Measurements from ENCODE around the gene TSHZ2.
"Not testable (repeated sequence)": the region's sequence is repeated elsewhere in the genome, so short reads cannot be mapped to it uniquely, and the experiment has no call there.

TSHZ2 gene

DNA sequence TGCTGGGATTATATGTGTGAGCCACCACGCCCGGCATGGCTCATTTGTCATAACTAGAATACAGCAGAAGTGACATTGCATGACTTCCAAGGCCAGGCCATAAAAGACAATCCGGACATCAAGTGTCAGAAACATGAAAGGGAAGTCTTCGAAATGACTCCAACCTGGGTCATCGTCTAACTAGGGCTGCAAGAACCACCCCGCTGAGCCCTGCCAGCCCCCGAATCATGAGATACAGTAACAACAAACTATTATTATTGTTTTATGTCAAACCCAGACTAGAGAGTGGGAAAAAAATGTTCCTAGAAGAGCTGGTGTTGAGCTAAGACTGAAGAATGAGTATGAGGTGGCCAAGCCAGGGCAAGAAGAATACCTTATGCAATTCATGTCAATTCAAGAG is 561.9 kb downstream of the TSHZ2 start:
- no peak for TF ChIP-seq CTCF (IDR thresholded peaks at IDR 0.05; ENCODE audit: insufficient read depth, missing control alignments)

DNA sequence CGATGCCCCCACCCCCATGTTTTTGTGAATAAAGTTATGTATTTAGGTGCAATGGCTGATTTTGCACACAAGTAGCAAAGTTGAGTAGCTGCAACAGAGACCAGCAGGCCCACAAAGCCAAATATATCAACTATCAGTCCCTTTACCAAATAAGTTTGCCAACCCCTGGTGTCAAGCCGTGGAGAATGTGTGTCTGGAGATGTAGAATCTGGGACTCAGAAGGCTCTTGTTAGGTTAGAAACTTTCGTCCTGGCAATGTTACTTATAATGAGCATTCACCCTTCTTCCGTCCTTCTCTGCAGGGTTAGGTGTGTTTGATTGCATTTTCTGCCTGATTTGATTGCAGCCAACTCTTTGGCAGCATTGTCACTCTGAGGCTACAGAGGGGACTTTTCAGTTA is 563.7 kb downstream of the TSHZ2 start:
- TF ChIP-seq CTCF (IDR thresholded peaks at IDR 0.05; ENCODE audit: insufficient read depth, missing control alignments) = no peak
- FAIRE-seq (no peak), DNase-seq (ENCODE audit: insufficient read length, low spot score) (no peak)

More for the DNA sequence above, 561.9 kb downstream of the TSHZ2 start:
- DNase-seq (ENCODE audit: insufficient read length, low spot score) = no peak
- FAIRE-seq = no peak

DNA sequence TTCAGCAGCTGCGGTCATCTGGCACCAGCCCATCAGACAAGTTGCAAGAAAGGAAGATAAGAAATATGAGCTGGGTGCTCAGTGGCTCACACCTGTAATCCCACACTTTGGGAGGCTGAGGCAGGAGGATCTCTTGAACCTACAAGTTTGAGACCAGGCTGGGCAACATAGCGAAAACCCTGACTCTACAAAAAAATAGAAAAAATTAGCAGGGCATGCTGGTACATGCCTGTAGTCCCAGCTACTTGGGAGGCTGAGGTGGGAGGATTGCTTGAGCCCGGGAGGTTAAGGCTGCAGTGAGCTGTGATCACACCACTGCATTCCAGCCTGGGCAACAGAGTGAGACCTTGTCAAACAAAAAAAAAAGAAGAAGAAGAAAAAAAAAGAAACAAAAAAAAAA is 564.2 kb downstream of the TSHZ2 start:
- not testable (repeated sequence) for DNase-seq (ENCODE audit: insufficient read length, low spot score); FAIRE-seq

DNA sequence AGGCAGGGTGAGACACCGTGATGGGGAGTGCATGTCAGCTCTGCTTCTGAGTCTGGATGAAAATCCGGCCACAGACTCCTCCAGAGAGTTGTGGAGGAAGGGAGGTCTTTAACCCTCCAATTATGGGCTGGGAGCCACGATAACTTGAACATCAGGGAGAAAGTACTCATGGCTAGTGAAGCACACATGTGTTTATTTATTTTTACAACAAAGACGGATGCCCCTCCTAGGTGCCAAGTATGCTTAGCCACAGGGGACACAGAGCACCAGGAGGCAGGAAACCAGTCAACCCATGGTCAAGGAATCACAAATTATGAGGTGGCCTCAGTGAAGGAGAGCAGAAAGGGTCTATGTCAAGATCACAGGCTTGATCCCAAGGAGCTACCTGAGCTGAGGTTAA is 567.4 kb downstream of the TSHZ2 start:
- no peak for FAIRE-seq

More for the DNA sequence above, 567.4 kb downstream of the TSHZ2 start:
- DNase-seq (ENCODE audit: insufficient read length, low spot score) = no peak
- no peak for TF ChIP-seq CTCF (IDR thresholded peaks at IDR 0.05; ENCODE audit: insufficient read depth, missing control alignments)
